GM12864 (cell line): ENCODE results near the gene ROBO4.

Experiments
- DNase-seq: peaks from one replicate; pipeline ENCODE4 v3.0.0-alpha.2; 2011; ENCODE audit warnings: low read depth
- H3K4me3 ChIP-seq: 2 replicates; pipeline ENCODE4 v1.5.1; 2011; ENCODE audit warnings: mild to moderate bottlenecking, low read depth, low read length, control low read depth
- TF ChIP-seq, protein P1 (sequence below): IDR thresholded peaks from 2 replicates; pipeline ENCODE4 v1.5.1; 2011; ENCODE audit warnings: low read depth, mild to moderate bottlenecking, moderate library complexity, low read length, control low read depth, inconsistent platforms; ENCODE audit errors: missing control alignments

The ROBO4 gene

DNA sequence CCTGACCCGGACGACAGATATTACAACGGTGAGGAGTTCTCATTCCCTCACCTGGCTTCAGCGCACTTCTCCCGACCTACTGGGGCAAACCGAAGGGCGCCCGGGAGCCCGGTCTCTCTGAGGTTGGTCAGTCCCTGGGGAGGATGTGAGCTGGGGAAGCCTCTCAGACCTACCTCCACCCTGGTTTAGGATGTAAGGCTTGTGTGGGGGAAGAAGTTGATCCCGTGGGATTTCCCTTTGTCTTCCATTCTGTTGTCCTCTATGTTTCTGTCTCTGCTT lies 20.1 kb downstream of the ROBO4 start:
- H3K4me3 ChIP-seq = no peak overlapping the region
- DNase-seq = no peak
- TF ChIP-seq, protein P1, sequence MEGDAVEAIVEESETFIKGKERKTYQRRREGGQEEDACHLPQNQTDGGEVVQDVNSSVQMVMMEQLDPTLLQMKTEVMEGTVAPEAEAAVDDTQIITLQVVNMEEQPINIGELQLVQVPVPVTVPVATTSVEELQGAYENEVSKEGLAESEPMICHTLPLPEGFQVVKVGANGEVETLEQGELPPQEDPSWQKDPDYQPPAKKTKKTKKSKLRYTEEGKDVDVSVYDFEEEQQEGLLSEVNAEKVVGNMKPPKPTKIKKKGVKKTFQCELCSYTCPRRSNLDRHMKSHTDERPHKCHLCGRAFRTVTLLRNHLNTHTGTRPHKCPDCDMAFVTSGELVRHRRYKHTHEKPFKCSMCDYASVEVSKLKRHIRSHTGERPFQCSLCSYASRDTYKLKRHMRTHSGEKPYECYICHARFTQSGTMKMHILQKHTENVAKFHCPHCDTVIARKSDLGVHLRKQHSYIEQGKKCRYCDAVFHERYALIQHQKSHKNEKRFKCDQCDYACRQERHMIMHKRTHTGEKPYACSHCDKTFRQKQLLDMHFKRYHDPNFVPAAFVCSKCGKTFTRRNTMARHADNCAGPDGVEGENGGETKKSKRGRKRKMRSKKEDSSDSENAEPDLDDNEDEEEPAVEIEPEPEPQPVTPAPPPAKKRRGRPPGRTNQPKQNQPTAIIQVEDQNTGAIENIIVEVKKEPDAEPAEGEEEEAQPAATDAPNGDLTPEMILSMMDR = no peak

DNA sequence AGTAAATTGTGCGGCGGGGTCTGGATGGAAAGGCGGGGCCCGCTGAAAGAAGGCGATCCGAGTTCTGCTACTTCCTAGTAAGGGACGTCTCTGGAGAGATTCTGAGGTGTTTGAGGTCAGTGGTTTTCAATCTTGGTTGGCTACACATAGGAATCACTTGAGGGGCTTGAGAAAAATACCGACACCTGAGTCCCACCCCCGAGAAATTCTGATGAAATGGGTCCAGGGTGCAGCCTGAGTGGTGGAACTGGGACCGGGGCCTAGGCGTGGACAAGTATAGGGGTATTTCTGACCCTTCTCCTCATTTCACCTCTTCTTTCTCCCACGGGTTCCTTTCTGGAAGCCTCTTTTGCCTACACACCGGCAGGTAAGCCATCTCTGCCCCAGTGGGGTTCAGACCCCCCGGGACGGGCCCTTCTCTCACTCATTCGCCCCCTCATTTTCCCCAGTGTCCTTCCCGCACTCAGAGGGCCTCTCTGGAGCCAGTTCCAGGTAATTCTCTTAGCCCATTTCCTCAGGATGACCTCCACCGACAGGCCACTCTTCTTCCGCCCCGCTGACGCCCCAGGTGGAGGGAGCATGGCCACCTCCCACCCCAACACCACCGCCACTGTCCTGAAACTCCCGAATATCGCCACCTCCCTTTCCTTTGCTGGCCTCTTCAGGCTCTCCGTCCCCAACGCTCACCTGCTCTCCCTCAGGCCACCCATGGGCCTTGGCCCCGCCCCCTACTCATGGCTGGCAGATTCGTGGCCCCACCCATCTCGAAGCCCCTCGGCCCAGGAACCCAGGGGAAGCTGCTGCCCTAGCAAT lies 20.6 kb downstream of the ROBO4 start:
- H3K4me3 ChIP-seq = peak overlapping the region; percentile 71
- TF ChIP-seq, protein P1 = no peak
- no peak for DNase-seq

DNA sequence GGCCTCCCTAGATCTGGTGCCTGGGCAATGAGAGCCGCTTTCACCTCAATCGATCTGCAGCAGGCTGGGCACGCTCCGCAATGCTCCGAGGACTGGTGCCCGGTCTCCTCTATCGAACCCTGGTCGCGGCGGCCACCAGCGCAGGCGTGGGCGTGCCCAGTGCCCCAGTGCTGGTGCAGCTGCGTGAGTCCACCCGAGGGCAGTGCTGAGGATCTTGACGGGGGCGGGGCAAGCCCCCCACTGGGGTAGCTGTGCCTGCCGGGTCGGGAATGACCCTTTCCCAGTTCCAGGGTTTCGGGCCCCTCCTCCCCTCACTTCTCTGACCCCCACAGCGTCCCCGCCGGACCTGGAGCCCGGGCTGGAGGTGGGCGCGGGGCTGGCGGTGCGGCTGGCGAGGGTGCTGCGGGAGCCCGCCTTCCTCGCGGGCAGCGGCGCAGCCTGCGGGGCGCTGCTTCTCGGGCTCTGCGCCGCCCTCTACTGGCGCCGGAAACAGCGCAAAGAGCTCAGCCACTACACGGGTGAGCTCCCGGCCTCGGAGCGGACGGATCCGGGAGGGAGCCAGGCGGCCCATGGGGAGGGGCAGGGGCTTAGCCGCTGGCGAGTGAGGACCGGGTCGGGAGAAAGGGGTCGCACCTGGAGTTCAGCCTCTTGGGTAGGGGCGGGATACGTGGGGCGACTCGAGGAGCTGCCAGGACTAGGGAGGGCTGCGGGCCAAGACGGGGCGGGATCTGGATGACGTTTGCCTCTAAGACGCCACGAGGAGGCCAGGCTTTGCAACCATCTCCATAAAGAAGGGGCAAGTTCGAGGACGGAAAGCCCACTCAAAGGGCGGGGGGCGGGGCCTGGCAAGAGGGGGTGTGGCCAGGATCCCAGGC lies 21.5 kb downstream of the ROBO4 start:
- TF ChIP-seq, protein P1 = peak; percentile 71
- H3K4me3 ChIP-seq = peak overlapping the region; percentile 71
- peak; percentile 30 for DNase-seq

DNA sequence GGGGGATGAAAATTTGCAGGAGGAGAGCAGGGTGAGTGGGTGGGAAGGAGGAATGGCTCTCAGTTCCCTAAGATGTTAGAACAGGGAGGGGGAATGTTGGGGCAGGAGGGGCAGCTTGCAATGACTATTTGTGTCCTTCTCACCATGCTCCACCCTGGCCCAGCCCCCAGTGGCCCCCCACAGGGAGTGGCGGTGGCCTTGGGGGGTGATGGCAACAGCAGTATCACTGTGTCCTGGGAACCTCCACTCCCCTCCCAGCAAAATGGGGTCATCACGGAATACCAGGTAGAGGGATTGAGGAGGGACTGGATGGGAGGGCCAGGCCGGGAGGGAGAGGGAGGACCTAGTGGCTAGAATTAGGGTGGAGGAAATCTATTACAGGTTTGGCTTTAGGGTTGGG lies 22.3 kb downstream of the ROBO4 start:
- TF ChIP-seq, protein P1 = no peak
- no peak for DNase-seq
- H3K4me3 ChIP-seq = no peak overlapping the region

DNA sequence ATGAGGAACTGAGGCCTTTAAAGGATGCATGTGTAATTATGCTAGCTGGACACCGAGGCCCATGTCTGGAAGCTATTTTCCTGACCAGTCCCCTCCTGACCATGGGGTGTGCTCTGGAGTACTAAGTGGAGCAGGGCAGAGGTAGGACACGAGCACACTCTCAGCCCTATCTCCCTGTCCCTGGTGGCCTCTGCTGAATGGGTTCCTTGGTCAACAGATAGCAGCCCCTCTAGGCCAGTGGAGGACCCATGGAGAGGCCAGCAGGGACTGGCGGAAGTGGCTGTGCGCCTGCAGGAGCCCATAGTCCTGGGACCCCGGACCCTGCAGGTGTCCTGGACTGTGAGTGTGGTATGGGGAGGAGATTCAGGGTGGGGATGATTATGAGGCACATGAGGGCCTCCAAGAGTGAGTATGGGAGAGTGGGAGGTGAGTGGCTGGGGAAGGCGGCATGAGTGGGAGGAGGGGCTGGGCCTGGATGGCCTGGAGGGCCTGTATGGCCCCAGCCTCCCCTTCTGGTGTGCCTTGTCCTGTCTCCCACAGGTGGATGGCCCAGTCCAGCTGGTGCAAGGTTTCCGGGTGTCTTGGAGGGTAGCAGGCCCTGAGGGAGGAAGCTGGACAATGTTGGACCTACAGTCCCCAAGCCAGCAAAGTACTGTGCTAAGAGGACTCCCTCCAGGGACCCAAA lies 23.0 kb downstream of the ROBO4 start:
- TF ChIP-seq, protein P1 = no peak
- no peak overlapping the region for H3K4me3 ChIP-seq
- no peak for DNase-seq

DNA sequence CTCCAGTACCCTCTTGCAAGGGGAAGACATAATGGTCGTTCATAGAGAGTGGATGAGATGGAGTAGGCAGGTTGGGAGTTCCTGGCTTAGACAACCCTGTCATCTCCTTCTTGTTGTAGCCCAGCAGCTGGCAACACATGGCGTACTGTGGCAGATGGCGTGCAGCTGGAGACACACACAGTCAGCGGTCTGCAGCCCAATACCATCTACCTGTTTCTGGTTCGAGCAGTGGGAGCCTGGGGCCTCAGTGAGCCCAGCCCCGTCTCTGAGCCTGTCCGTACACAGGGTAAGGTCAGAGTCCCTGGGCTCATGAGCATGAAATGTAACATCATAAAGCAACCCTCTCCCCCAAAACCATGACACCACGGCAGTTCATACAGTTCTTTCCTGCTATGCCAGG lies 23.7 kb downstream of the ROBO4 start:
- TF ChIP-seq, protein P1 = no peak
- no peak for DNase-seq
- no peak overlapping the region for H3K4me3 ChIP-seq
